Activated CD8-positive, alpha-beta T cell treated with anti-CD3 and anti-CD28 coated beads for 36 hours (primary cell): ENCODE results near the gene CMTM4. TPM values are rescaled to one million over a fixed set of nuclear protein-coding genes. Genes with fewer than 3 reads are reported as not detected.

ENCODE experiments used
- ATAC-seq: fragments of 200-7000 bp; cut with Tn5 transposase; one replicate; pipeline ENCODE4 v1.10.0; 2021; ENCODE audit warnings: mild to moderate bottlenecking, moderate library complexity
- CTCF ChIA-PET: fragments of 350-600 bp; sonication (Branson Sonifier 250); formaldehyde crosslinking; loops from one replicate; lab custom pipeline; 2021; ENCODE audit warnings: antibody characterized with exemption; lab: Charles Lee
- POLR2A ChIA-PET: fragments of 350-600 bp; sonication (Branson Sonifier 250); formaldehyde crosslinking; loops from one replicate; lab custom pipeline; 2021; ENCODE audit warnings: antibody characterized with exemption; lab: Charles Lee
- DNase-seq: peaks from one replicate; pipeline ENCODE4 v3.0.0-alpha.2; 2020
- H3K27ac Mint-ChIP-seq: one replicate; pipeline ENCODE4 v1.8.0; 2021; ENCODE audit warnings: mild to moderate bottlenecking, mixed read lengths
- H3K27me3 Mint-ChIP-seq: one replicate; pipeline ENCODE4 v1.8.0; 2021; ENCODE audit warnings: mixed read lengths
- H3K36me3 Mint-ChIP-seq: one replicate; pipeline ENCODE4 v1.8.0; 2021; ENCODE audit warnings: low read depth, mixed read lengths
- H3K4me1 Mint-ChIP-seq: one replicate; pipeline ENCODE4 v1.8.0; 2021; ENCODE audit warnings: low read depth, mixed read lengths
- H3K4me3 Mint-ChIP-seq: one replicate; pipeline ENCODE4 v1.8.0; 2021; ENCODE audit warnings: mild to moderate bottlenecking, moderate library complexity, mixed read lengths
- H3K9me3 Mint-ChIP-seq: one replicate; pipeline ENCODE4 v1.8.0; 2021; ENCODE audit warnings: mixed read lengths
- intact Hi-C: fragments of 100-400 bp; cut with micrococcal nuclease; formaldehyde crosslinking; loops from one replicate; pipeline ENCODE4 v1.10.0; 2022
- total RNA-seq, 2 experiments: library from RNA; stranded (reverse); gene quantifications; one replicate each; pipeline ENCODE4 v1.2.3, GENCODE V29; 2021
- TF ChIP-seq, protein P1 (sequence below): fragments of 200-600 bp; IDR thresholded peaks from one replicate; pipeline ENCODE4 v1.8.0; 2022; ENCODE audit warnings: antibody characterized with exemption, mild to moderate bottlenecking

Gene CMTM4
- total RNA-seq, 2 experiments from 2014 or later, result 3.2 to 3.5 TPM

DNA sequence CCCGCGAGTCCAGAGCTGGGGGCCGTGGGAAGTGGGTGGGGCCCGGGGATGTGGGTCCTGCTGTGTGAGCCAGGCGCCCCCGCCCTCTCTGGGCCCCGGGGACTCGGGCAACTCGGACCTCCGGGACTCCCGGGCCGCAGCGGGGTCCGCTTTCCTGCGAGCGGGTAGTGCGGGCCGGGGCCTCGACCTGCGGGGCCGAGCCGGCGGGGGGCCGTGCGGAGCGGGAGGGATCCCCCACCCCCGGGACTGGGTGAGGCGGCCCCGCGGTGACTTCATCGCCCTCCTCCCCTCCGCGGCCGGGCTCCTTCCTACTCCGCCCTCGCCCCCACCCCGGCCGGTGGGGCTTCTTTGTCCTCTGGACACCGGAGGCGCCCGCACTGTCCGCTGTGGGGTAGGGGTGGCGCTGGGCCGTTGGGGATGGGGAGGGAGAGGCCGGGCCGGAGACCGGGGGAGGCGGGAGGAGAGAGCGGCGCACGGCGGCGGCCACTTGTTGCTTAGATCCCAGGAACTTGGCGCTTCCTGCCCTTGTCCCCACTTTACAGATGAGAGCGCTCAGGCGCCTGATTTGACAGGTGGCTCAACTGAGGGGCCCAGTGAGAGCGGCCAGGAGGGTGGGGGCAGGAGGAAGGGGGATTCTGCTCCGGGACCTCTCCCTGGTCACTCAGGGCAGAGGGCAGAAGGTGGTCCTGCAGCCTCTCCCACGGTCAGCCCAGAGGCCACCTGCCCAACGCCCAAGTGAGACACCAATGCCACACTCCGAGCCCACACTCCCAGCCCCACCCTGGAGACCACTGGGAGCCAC, 91.2 kb downstream of the CMTM4 start:
- ATAC-seq (peak; percentile 17), DNase-seq (peak; percentile 54)
- Mint-ChIP-seq H3K27ac (peak overlapping the region; percentile 71), H3K36me3 (peaks cover 22% of the 10 kb centered on the region), H3K4me3 (peak overlapping the region; percentile 96), H3K4me1 (peaks cover 40% of the 10 kb centered on the region), H3K9me3 (peaks cover 6% of the 10 kb centered on the region), H3K27me3 (no peaks in the 10 kb centered on the region)
- TF ChIP-seq, protein P1, sequence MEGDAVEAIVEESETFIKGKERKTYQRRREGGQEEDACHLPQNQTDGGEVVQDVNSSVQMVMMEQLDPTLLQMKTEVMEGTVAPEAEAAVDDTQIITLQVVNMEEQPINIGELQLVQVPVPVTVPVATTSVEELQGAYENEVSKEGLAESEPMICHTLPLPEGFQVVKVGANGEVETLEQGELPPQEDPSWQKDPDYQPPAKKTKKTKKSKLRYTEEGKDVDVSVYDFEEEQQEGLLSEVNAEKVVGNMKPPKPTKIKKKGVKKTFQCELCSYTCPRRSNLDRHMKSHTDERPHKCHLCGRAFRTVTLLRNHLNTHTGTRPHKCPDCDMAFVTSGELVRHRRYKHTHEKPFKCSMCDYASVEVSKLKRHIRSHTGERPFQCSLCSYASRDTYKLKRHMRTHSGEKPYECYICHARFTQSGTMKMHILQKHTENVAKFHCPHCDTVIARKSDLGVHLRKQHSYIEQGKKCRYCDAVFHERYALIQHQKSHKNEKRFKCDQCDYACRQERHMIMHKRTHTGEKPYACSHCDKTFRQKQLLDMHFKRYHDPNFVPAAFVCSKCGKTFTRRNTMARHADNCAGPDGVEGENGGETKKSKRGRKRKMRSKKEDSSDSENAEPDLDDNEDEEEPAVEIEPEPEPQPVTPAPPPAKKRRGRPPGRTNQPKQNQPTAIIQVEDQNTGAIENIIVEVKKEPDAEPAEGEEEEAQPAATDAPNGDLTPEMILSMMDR, result no peak
- intact Hi-C loops, result loop anchor here (5.0 kb wide), 2 partner anchors 43 to 198 kb away; no protein-coding TSS in a partner anchor
- ChIA-PET POLR2A (interaction anchor here (0.9 to 1.3 kb wide), 2 partner anchors 30 to 43 kb away, joined by 3 read pairs; no protein-coding TSS in a partner anchor), CTCF (interaction anchor here (1.0 to 2.7 kb wide), 7 partner anchors 12 to 197 kb away, joined by 3 to 13 read pairs (median 3); partner anchors contain the start of gene CKLF)

DNA sequence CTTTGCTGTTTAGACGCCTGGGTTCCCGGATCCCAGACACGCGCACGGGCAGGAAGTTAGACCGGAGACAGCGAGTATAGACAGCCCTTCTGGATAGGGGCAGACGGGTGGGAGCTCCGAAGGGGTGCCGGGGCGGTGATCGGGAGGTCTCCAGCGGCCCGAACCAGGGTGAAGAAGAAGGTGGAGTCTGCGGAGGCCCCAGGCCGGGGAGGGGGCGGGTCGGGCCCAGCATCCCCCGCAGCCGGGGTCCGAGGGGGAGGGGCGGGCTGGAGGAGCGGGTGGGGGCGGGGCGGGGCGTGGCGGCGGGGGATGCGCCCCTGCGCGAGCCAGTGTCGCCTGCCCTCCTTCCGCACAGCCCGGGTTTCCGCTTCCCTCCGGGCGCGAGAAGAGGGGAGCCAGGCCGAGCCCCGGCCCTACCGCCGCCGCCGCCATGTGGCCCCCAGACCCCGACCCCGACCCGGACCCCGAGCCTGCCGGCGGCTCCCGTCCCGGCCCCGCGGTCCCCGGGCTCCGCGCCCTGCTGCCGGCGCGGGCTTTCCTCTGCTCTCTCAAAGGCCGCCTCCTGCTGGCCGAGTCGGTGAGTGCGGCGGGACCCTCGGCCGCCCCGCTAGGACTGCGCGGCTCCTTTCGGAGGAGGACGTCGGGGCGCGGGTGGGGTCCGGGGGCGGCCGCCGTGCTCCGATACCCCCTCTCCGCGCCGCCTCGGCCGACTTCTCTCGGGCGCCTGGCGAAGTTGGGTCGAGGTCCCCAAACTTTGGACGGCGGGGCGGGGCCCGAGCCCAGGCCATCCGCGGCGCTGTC, 92.0 kb downstream of the CMTM4 start, which contains the start of gene CMTM3:
Gene CMTM3 (plus strand): TSS at position 329 of the 801 bp plus-strand sequence. CDS start 102 bp downstream, at position 431.
- ChIA-PET POLR2A (interaction anchor here (0.9 to 1.8 kb wide), 12 partner anchors 15 to 93 kb away, joined by 3 to 13 read pairs (median 4); partner anchors contain the start of gene CKLF), CTCF (interaction anchor here (0.6 to 2.7 kb wide), 15 partner anchors 10 to 198 kb away, joined by 3 to 13 read pairs (median 3); partner anchors contain the start of genes CKLF and TK2)
- ATAC-seq, result peak; percentile 62
- Mint-ChIP-seq H3K4me1 (peaks cover 44% of the 10 kb centered on the region), H3K9me3 (peaks cover 6% of the 10 kb centered on the region), H3K27me3 (no peaks in the 10 kb centered on the region), H3K36me3 (peaks cover 14% of the 10 kb centered on the region), H3K4me3 (peak within 1 kb of the TSS; percentile 96), H3K27ac (peak within 1 kb of the TSS; percentile 98)
- intact Hi-C loops, result loop anchor here (5.0 kb wide), 3 partner anchors 42 to 197 kb away; partner anchors contain the start of genes CKLF and TK2
- TF ChIP-seq, protein P1, result peak; percentile 84
- DNase-seq, result peak; percentile 82

GRCh38 chr16:66603537-66604375, 92.8 kb downstream of the CMTM4 start:
- Mint-ChIP-seq H3K4me3 (peak overlapping the region; percentile 96), H3K4me1 (peaks cover 46% of the 10 kb centered on the region), H3K36me3 (peaks cover 14% of the 10 kb centered on the region), H3K27me3 (no peaks in the 10 kb centered on the region), H3K9me3 (peaks cover 6% of the 10 kb centered on the region), H3K27ac (peak overlapping the region; percentile 98)
- ChIA-PET CTCF (interaction anchor here (0.6 to 2.7 kb wide), 14 partner anchors 9 to 197 kb away, joined by 3 to 13 read pairs (median 3); partner anchors contain the start of genes CKLF and TK2), POLR2A (interaction anchor here (1.0 to 1.8 kb wide), 12 partner anchors 14 to 271 kb away, joined by 3 to 13 read pairs (median 4); partner anchors contain the start of gene CKLF)
- TF ChIP-seq, protein P1, result no peak
- intact Hi-C loops, result loop anchor here (5.0 kb wide), 1 partner anchor 51 kb away; the partner anchor contains the start of genes CKLF and TK2
- DNase-seq, result peak; percentile 87
- peak; percentile 69 for ATAC-seq

DNA sequence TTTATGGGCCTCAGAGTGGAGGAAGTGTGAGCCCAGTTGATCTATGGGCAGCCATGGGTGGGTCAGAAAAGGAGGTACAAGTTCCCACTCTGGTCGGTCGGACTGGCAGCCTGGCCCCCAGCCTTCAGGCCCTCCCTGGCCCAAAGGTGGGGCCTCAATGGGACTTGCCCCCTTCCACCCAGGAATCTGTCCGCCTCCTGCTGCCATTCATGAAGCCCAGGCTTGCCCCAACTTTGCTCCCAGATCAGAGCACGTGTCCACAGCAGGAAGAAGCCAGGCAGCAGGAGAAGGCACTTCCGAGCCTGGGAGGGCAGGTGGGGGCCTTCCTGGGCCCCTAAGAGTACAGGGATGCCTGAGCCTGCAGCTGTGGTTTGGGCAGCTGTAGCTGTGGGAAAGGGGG, 95.1 kb downstream of the CMTM4 start:
- Mint-ChIP-seq H3K27me3 (no peaks in the 10 kb centered on the region), H3K27ac (no peak overlapping the region), H3K4me3 (no peak overlapping the region), H3K9me3 (peaks cover 6% of the 10 kb centered on the region), H3K36me3 (peaks cover 7% of the 10 kb centered on the region), H3K4me1 (peaks cover 45% of the 10 kb centered on the region)
- intact Hi-C loops, result loop anchor here (5.0 kb wide), 1 partner anchor 49 kb away; the partner anchor contains the start of genes CKLF and TK2
- DNase-seq, result no peak
- ChIA-PET CTCF (interaction anchor here (1.3 to 1.4 kb wide), 2 partner anchors 11 to 20 kb away, joined by 3 to 5 read pairs; no protein-coding TSS in a partner anchor), POLR2A (interaction anchor here (0.5 to 1.2 kb wide), 2 partner anchors 11 to 19 kb away, joined by 3 to 5 read pairs; no protein-coding TSS in a partner anchor)
- TF ChIP-seq, protein P1, result no peak
- ATAC-seq, result no peak
